ENCODE data around the gene CST3. TPM values are rescaled to one million over a fixed set of nuclear protein-coding genes. Genes with fewer than 3 reads are reported as not detected.
"Not testable (repeated sequence)": the region's sequence is repeated elsewhere in the genome, so short reads cannot be mapped to it uniquely, and the experiment has no call there.

CST3 gene
- total RNA-seq, 1 experiment from 2014 or later = 158 TPM

- Histone ChIP-seq H3K4me1 (ENCODE audit: control insufficient read depth, insufficient read depth, low read length) (no peaks in the 10 kb centered on the region), H3K27me3 (ENCODE audit: control insufficient read depth, insufficient read depth, low read length) (no peaks in the 10 kb centered on the region), H3K27ac (ENCODE audit: low read length) (no peak overlapping the region), H3K36me3 (ENCODE audit: control insufficient read depth, insufficient read depth, low read length) (no peaks in the 10 kb centered on the region), H3K9me3 (ENCODE audit: control insufficient read depth, insufficient read depth, low read depth, low read length) (no peaks in the 10 kb centered on the region), H3K4me3 (ENCODE audit: low read depth in 2 of 2, low read length in 2 of 2) (peak overlapping the region; percentile 25 to 44)
- ATAC-seq = peak; percentile 91
- ChIA-PET POLR2A (no interaction called here), CTCF (interaction anchor here (0.7 kb wide), 1 partner anchor 237 kb away, joined by 7 read pairs; no protein-coding TSS in a partner anchor)
- TF ChIP-seq SIN3A (IDR thresholded peaks at IDR 0.05; ENCODE audit: borderline replicate concordance, insufficient read depth, low read depth, low read length) (no peak), TCF7L2 (IDR thresholded peaks at IDR 0.05; ENCODE audit: low read depth, low read length) (no peak), CTCF (IDR thresholded peaks at IDR 0.05) (no peak), POLR2AphosphoS5 (IDR thresholded peaks at IDR 0.05; ENCODE audit: low read depth, low read length) (no peak), REST (IDR thresholded peaks at IDR 0.05; ENCODE audit: insufficient read depth in 1 of 2, low read depth in 2 of 2, low read length in 1 of 2) (no peak)
- intact Hi-C loops (cut with micrococcal nuclease; ENCODE audit: unreplicated experiment) (no loop called here), in situ Hi-C loops (cut with HindIII; ENCODE audit: low pct_unique_long_range_greater_than_20kb, low sequenced_read_pairs) (no loop called here)
- DNase-seq (ENCODE audit: low read depth, low spot score) = peak; percentile 41
- no TSS peak for BruUV-seq (replicated peaks)
Observed at GRCh38 chr20:23622839-23623343, 14.9 kb downstream of the CST3 start.

GRCh38 chr20:23622401-23622800 is 15.4 kb downstream of the CST3 start:
- H3K36me3 ChIP-seq (ENCODE audit: control insufficient read depth, insufficient read depth, low read length); POLR2A ChIA-PET; DNase-seq (ENCODE audit: low read depth, low spot score); H3K27me3 ChIP-seq (ENCODE audit: control insufficient read depth, insufficient read depth, low read length); in situ Hi-C loops (cut with HindIII; ENCODE audit: low pct_unique_long_range_greater_than_20kb, low sequenced_read_pairs); BruUV-seq (replicated peaks); intact Hi-C loops (cut with micrococcal nuclease; ENCODE audit: unreplicated experiment); H3K27ac ChIP-seq (ENCODE audit: low read length); H3K9me3 ChIP-seq (ENCODE audit: control insufficient read depth, insufficient read depth, low read depth, low read length); H3K4me3 ChIP-seq (ENCODE audit: low read depth in 2 of 2, low read length in 2 of 2); ATAC-seq; H3K4me1 ChIP-seq (ENCODE audit: control insufficient read depth, insufficient read depth, low read length): not testable (repeated sequence)
- CTCF ChIA-PET = interaction anchor here (0.7 kb wide), 1 partner anchor 236 kb away, joined by 7 read pairs; no protein-coding TSS in a partner anchor

- H3K4me3 ChIP-seq (ENCODE audit: low read depth in 2 of 2, low read length in 2 of 2); H3K4me1 ChIP-seq (ENCODE audit: control insufficient read depth, insufficient read depth, low read length); intact Hi-C loops (cut with micrococcal nuclease; ENCODE audit: unreplicated experiment); POLR2A ChIA-PET; BruUV-seq (replicated peaks); in situ Hi-C loops (cut with HindIII; ENCODE audit: low pct_unique_long_range_greater_than_20kb, low sequenced_read_pairs); H3K9me3 ChIP-seq (ENCODE audit: control insufficient read depth, insufficient read depth, low read depth, low read length); CTCF ChIA-PET; ATAC-seq; H3K27me3 ChIP-seq (ENCODE audit: control insufficient read depth, insufficient read depth, low read length); H3K36me3 ChIP-seq (ENCODE audit: control insufficient read depth, insufficient read depth, low read length); DNase-seq (ENCODE audit: low read depth, low spot score); H3K27ac ChIP-seq (ENCODE audit: low read length): not testable (repeated sequence)
Observed at GRCh38 chr20:23620670-23621386, 16.9 kb downstream of the CST3 start.
